LHCN-M2 (cell line): ENCODE measurements around the gene RBM10. TPM values are rescaled to one million over a fixed set of nuclear protein-coding genes. Genes with fewer than 3 reads are reported as not detected.

Experiments
- DNase-seq: peaks from one replicate; pipeline ENCODE4 v3.0.0-alpha.2; 2012; ENCODE audit warnings: low read depth
- total RNA-seq: library from RNA; depleted of rRNA; stranded (reverse); fragments of >200 nt; gene quantifications from 2 replicates; pipeline ENCODE4 v1.2.3, GENCODE V29; 2014; rRNA removed

RBM10 gene
- total RNA-seq, 1 experiment from 2014 or later: 54.6 TPM

DNA sequence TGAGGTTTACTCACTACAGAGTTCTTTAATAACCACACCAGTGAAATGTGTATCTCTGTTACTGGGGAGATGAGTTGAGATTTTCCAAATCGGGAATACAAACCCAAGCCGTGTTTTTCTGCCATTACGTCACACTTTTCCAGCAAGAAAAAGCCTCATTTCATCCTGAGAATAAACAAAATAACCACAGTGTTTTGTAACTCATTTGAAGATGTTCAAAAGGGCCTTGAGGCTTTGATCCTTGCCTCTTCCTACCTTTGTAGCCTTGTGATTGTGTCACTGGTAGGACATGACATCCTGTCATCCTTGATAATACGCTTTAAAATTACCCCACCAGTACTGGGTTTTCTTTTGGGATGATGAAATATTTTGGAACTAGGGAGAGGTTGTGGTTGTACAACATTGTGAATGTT is 90.7 kb downstream of the RBM10 start:
- peak; percentile 26 for DNase-seq

Other genes starting within 250 kb of the RBM10 start
- gene JADE3, start 232.8 kb upstream of the RBM10 start, total RNA-seq: 1.8 and 2.5 TPM in 2 replicates
- gene RGN, start 66.8 kb upstream of the RBM10 start, total RNA-seq: not detected in 2 replicates
- 40.7 and 49.2 TPM in 2 replicates for gene NDUFB11, start 519 bp upstream of the RBM10 start, total RNA-seq
- gene UBA1, start 48.6 kb downstream of the RBM10 start, total RNA-seq: 239 and 241 TPM in 2 replicates
- 132 and 136 TPM in 2 replicates for gene CDK16, start 73.5 kb downstream of the RBM10 start, total RNA-seq
- gene USP11, start 87.8 kb downstream of the RBM10 start, total RNA-seq: 32.0 and 42.9 TPM in 2 replicates
- 0.06 TPM in 1 of 2 replicates, not detected in the other for gene ZNF157, start 225.4 kb downstream of the RBM10 start, total RNA-seq